Peyer's patch (tissue), 4 donors: Measurements from ENCODE around the gene GREM2. TPM values are rescaled to one million over a fixed set of nuclear protein-coding genes. Genes with fewer than 3 reads are reported as not detected.

ENCODE experiments used
- DNase-seq, 3 donors: peaks; one replicate each; pipeline ENCODE4 v3.0.0-alpha.2; 2017 to 2019
- H3K27ac ChIP-seq, 4 donors: fragments of 200-600 bp; sonication (generic); one replicate each; pipeline ENCODE4 v1.5.1; 2016 to 2019
- H3K27me3 ChIP-seq, 2 donors: fragments of 200-600 bp; sonication (generic); one replicate each; pipeline ENCODE4 v1.5.1; 2019
- H3K36me3 ChIP-seq, 3 donors: fragments of 200-600 bp; sonication (generic); one replicate each; pipeline ENCODE4 v1.5.1; 2016 to 2019
- H3K4me1 ChIP-seq, 4 donors: fragments of 200-600 bp; sonication (generic); one replicate each; pipeline ENCODE4 v1.5.1; 2016 to 2019
- H3K4me3 ChIP-seq, 4 donors: fragments of 200-600 bp; sonication (generic); 1 replicate in 3 of 4; 2 replicates in 1 of 4; pipeline ENCODE4 v1.5.1; 2016 to 2019; ENCODE audit warnings: mild to moderate bottlenecking in 1 of 4
- H3K9me3 ChIP-seq, 4 donors: fragments of 200-600 bp; sonication (generic); one replicate each; pipeline ENCODE4 v1.5.1; 2016 to 2019; ENCODE audit warnings: mild to moderate bottlenecking in 1 of 4
- POLR2A ChIP-seq, 2 donors: fragments of 450-650 bp; IDR thresholded peaks; one replicate each; pipeline ENCODE4 v1.5.1; 2017; ENCODE audit warnings: antibody characterized with exemption in 2 of 2, mild to moderate bottlenecking in 2 of 2, moderate library complexity in 2 of 2
- total RNA-seq, 4 donors: library from RNA; depleted of rRNA; stranded (reverse); fragments of >200 nt; gene quantifications; one replicate each; pipeline ENCODE4 v1.1.0, GENCODE V29; 2016
- TF ChIP-seq, protein P1 (sequence below), 6 experiments: fragments of 450-650 bp in 4 of 6; fragments of 200-600 bp in 2 of 6; sonication (generic) in 1 of 6; IDR thresholded peaks; one replicate each; pipeline ENCODE4 v1.5.1; 2017 to 2019; ENCODE audit warnings: antibody characterized with exemption in 6 of 6, mild to moderate bottlenecking in 3 of 6, moderate library complexity in 1 of 6

GREM2 gene
- total RNA-seq, 4 donors from 2014 or later, result 1.3 to 7.4 (median 3.2) TPM

DNA sequence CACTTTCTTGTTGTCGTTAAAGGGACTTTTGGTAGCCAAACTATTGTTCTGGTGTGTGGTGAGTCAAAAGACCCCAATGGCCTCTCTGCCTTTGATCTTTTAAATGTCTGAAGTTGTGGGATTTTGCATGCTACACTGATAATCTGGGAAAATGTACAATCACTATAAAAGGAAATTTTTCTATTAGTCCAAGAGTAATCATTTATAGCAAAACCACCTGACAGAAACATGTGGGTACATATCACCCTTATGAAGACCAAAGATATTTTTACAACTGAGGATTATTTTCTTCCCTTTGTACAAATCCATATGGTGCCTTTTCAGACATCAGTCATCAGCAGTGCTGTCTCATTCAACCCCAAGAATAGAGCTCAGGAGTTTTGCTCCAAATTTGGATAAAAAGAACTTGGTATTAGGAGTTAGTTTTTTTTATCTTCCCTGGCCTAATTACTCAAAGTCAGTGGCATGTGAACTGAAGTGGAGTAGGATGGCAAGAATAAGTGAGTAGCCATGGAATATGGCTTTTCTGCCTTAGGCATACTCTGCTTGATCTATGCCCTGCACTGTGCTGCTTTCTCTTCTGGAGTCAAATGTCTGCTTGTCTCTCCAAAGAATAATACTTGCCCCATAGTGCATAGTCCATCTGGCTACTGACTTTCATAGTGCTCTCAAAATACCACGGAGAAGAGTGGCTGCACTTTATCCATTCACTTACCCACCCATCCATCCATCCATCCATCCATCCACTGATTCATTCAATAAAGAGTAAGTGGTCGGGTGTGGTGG lies 13.5 kb downstream of the GREM2 start:
- no peak overlapping the region for H3K27ac ChIP-seq

DNA sequence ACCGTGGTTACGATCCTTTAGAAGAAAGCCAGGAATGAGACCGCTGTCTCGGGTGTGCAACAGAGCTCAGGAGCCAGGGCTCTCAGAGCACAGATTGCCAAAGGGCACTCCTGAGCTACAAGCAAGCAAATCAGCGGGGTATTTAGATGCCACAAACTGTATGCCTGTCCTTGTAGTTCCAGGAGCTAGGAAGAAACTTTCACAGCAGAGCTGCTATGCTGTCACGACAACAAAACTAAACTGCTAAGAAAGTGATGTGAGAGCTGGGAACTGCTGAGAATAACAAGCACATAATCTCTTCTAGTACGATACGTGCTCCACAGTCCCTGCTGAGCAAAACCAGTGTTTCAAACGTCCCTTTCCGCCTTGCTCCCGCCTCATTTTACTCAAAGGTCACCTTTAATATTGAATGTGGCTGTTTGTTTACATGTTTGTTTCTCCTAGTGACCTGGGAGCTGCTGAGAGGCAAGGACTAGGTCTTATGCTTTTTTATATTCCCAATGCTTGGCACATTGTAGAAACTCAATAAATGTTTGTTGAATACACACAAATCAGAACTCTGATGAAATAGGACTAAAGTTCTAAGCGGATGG lies 14.7 kb downstream of the GREM2 start:
- H3K4me1 ChIP-seq, result no peaks in the 10 kb centered on the region
- no peaks in the 10 kb centered on the region for H3K36me3 ChIP-seq
- no peaks in the 10 kb centered on the region for H3K27me3 ChIP-seq
- H3K4me3 ChIP-seq, result no peak overlapping the region
- no peak for DNase-seq
- H3K27ac ChIP-seq, result peak overlapping the region in 1 of 4 donors; percentile 35
- no peaks in the 10 kb centered on the region for H3K9me3 ChIP-seq
- TF ChIP-seq, protein P1, sequence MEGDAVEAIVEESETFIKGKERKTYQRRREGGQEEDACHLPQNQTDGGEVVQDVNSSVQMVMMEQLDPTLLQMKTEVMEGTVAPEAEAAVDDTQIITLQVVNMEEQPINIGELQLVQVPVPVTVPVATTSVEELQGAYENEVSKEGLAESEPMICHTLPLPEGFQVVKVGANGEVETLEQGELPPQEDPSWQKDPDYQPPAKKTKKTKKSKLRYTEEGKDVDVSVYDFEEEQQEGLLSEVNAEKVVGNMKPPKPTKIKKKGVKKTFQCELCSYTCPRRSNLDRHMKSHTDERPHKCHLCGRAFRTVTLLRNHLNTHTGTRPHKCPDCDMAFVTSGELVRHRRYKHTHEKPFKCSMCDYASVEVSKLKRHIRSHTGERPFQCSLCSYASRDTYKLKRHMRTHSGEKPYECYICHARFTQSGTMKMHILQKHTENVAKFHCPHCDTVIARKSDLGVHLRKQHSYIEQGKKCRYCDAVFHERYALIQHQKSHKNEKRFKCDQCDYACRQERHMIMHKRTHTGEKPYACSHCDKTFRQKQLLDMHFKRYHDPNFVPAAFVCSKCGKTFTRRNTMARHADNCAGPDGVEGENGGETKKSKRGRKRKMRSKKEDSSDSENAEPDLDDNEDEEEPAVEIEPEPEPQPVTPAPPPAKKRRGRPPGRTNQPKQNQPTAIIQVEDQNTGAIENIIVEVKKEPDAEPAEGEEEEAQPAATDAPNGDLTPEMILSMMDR (IDR thresholded peaks at IDR 0.05), result no peak
- no peak for TF ChIP-seq POLR2A (IDR thresholded peaks at IDR 0.05)

More for the DNA sequence above, 13.5 kb downstream of the GREM2 start:
- no peak for DNase-seq
- Histone ChIP-seq H3K27me3 (no peaks in the 10 kb centered on the region), H3K36me3 (no peaks in the 10 kb centered on the region), H3K4me1 (no peaks in the 10 kb centered on the region), H3K9me3 (no peaks in the 10 kb centered on the region), H3K4me3 (no peak overlapping the region)
- TF ChIP-seq POLR2A (IDR thresholded peaks at IDR 0.05), result no peak
- TF ChIP-seq, protein P1 (IDR thresholded peaks at IDR 0.05), result no peak

DNA sequence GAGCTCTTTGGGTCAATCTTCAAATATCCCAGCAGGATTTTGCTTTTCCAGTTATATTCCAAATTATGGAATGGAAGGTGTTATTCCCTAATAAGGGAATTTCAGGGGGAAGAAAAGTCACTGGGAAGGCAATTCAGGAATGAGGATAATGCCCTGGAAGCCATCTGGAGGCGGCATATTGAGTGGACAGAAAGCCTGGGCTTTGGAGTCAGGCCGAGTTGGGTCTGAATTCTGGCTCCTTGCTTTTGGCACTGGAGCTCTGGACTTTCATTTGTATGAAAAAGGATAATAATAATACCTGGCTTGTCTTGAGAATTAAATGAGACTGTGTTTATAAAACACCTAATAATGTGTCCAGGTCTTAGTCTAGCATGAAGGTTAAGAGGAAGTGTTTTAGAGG lies 16.5 kb downstream of the GREM2 start:
- Histone ChIP-seq H3K27me3 (no peaks in the 10 kb centered on the region), H3K27ac (no peak overlapping the region), H3K4me3 (no peak overlapping the region), H3K36me3 (no peaks in the 10 kb centered on the region), H3K9me3 (no peaks in the 10 kb centered on the region), H3K4me1 (no peaks in the 10 kb centered on the region)
- TF ChIP-seq, protein P1 (IDR thresholded peaks at IDR 0.05), result no peak
- TF ChIP-seq POLR2A (IDR thresholded peaks at IDR 0.05), result no peak
- no peak for DNase-seq

DNA sequence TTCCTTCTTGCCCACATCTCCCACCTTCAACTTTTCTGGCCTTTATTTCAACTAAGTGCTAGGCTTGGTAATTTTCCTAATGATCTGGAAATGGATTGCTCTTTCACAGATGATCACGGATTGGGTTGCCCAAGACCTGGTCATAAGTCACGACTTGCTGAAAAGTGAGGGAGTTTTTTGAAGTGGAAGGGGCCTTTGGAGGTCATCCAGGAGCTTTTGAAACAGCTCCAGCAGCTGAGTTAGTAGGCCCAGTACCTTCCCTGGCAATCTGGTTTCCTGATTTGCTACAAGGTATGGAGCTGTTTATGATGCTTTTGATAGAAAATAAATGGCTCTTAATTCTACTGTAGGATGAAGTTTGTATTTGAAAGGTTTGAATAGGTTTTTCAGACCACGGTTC lies 20.4 kb downstream of the GREM2 start:
- Histone ChIP-seq H3K4me3 (no peak overlapping the region), H3K4me1 (no peaks in the 10 kb centered on the region), H3K9me3 (no peaks in the 10 kb centered on the region), H3K36me3 (no peaks in the 10 kb centered on the region), H3K27me3 (no peaks in the 10 kb centered on the region), H3K27ac (no peak overlapping the region)
- TF ChIP-seq POLR2A (IDR thresholded peaks at IDR 0.05), result no peak
- TF ChIP-seq, protein P1 (IDR thresholded peaks at IDR 0.05), result no peak
- no peak for DNase-seq

DNA sequence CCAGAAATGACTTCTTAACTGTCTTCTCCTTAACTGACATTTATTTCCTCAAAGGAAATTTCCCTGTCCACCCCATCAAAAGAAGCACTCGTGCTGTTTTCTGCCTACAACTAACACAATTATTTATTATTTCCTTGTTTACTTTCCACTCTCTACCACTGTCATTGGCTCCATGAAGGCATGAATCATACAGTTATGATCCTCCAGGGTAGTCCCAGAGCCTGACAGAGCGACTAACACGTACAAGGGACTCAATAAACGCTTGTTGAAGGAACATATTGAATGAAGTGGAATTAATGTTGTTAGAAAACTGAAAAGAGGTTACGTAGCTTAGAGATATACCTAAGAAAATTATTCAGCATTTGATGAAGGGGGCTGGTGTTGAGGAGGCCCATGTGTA lies 20.9 kb downstream of the GREM2 start:
- Histone ChIP-seq H3K9me3 (no peaks in the 10 kb centered on the region), H3K4me3 (no peak overlapping the region), H3K4me1 (no peaks in the 10 kb centered on the region), H3K36me3 (no peaks in the 10 kb centered on the region), H3K27me3 (no peaks in the 10 kb centered on the region), H3K27ac (no peak overlapping the region)
- TF ChIP-seq, protein P1 (IDR thresholded peaks at IDR 0.05), result no peak
- no peak for TF ChIP-seq POLR2A (IDR thresholded peaks at IDR 0.05)
- no peak for DNase-seq
